C4-2B (cell line): ENCODE data around the gene FES.

Experiments used
- CTCF ChIP-seq: fragments of 450-650 bp; conservative IDR thresholded peaks from 2 replicates; pipeline ENCODE4 v1.5.1; 2017; ENCODE audit warnings: mild to moderate bottlenecking
- ZFX ChIP-seq: fragments of 450-650 bp; IDR thresholded peaks from 2 replicates; pipeline ENCODE4 v1.6.1; 2017

- no peak for TF ChIP-seq CTCF
- TF ChIP-seq ZFX = no peak
Observed at GRCh38 chr15:90869140-90869541, 15.2 kb upstream of the FES start.
